ENCODE data around the gene AFF1.
"Not testable (repeated sequence)": the region's sequence is repeated elsewhere in the genome, so short reads cannot be mapped to it uniquely, and the experiment has no call there.

The AFF1 gene

GRCh38 chr4:86978709-86979108 is 43.9 kb downstream of the AFF1 start:
- no peak for DNase-seq

DNA sequence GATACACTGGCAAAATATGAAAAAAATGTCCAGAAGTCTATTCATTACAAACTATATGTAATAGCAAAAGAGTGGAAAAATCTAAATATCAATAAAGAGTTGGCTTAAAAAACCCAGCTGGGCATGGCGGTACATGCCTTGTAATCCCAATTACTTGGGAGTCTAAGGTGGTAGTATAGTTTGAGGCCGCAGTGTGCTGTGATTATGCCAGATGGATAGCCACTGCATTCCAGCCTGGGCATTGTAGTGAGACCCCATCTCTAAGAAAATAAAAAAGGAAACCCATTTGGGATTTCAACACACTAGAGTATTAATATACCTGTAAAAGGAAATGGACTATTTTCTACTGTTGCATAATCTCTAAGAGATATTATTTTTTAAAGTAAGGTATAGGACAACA is 45.4 kb downstream of the AFF1 start:
- DNase-seq: no peak

DNA sequence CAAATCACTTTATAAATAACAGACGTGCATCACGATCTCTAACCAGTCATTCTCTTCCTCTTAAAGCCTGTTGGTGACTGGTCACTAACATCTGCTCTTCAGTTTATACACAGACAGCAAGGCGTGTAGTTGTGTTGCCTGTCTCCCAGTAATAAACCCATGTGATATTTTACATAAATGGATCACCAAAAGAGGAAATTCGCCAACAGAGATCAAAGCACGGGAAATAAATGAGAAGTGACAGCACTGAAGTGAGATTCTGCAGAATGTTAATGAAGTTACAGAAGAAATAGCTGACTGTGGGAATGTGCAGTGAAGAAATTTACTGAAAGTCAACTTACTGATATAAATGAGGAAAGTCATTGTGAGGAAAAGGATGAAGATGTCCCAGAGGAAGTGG is 47.0 kb downstream of the AFF1 start:
- DNase-seq: no peak

GRCh38 chr4:86985852-86986251 is 51.0 kb downstream of the AFF1 start:
- not testable (repeated sequence) for DNase-seq

DNA sequence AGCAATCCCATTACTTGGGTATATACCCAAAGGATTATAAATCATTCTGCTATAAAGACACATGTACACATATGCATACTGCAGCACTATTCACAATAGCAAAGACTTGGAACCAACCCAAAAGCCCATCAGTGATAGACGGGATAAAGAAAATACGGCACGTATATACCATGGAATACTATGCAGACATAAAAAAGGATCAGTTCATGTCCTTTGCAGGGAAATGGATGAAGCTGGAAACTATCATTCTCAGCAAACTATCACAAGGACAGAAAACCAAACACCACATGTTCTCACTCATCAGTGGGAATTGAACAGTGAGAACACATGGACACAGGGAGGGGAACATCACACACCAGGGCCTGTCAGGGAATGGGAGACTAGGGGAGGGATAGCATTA is 54.8 kb downstream of the AFF1 start:
- DNase-seq: not testable (repeated sequence)

DNA sequence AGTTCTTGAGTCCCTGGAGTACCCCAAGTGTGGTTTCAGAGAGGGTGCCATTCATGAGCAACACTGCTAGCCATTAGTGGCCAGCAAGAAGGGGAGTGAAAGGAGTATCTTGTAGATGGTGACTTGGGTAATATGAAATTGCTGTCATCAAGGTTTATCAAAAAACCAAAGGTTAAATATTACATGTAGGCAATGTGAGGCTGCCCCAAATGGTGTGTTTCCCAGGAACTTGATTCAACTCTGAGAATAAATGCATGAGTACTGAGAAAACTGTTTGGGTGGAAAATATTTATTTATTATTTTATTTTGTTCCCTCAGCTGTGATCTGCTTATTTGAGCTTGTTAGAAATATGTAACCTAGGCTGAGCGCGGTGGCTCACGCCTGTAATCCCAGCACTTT is 55.7 kb downstream of the AFF1 start:
- DNase-seq: no peak

- DNase-seq: no peak
Observed at GRCh38 chr4:86991994-86992393, 57.2 kb downstream of the AFF1 start.

- DNase-seq: no peak
Observed at GRCh38 chr4:86993909-86994681, 59.3 kb downstream of the AFF1 start.

DNA sequence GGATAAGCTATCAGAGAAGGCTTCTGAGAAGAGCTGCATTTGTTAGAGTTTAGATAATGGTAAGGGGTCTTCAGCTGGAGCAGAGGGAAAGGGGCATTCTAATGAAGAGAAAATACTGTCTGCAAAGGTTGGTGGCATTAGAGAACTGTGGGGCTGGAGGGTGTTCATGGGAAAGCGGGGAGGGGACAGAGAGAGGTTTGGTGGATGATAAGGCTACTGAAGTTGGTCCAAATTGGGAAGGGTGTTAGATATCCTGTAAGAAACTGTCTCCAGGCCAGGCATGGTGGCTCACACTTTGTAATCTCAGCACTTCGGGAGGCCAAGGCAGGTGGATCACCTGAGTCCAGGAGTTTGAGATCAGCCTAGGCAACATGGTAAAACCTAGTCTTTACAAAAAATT is 59.9 kb downstream of the AFF1 start:
- no peak for DNase-seq

DNA sequence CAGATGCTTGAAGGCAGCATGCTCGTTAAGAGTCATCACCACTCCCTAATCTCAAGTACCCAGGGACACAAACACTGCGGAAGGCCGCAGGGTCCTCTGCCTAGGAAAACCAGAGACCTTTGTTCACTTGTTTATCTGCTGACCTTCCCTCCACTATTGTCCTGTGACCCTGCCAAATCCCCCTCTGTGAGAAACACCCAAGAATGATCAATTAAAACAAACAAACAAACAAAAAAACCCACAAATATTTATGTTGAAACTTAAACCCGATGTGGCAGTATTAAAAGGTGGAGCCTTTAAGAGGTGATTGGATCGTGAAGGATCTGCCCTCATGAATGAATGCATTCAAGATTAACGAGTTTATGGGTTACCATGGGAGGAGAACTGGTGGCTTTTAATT is 61.7 kb downstream of the AFF1 start:
- DNase-seq: not testable (repeated sequence)

GRCh38 chr4:86999136-86999643 is 64.4 kb downstream of the AFF1 start:
- no peak for DNase-seq

- DNase-seq: no peak
Observed at GRCh38 chr4:87002682-87003043, 67.9 kb downstream of the AFF1 start.

DNA sequence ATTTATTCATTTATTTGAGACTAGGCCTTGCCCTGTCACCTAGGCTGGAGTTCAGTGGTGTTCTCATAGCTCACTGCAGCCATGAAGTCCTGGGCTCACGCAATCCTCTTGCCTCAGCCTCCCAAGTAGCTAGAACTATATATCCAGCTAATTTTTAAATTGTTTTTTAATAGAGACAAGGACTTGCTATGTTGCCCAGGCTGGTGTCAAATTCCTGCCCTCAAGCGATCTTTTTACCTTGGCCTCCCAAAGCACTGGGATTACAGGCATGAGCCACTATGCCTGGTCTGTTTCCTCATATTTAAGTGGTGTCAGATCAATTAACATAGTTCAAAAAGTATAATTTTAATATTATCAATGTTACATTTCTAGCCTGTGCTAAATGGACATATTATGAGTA is 68.5 kb downstream of the AFF1 start:
- DNase-seq: no peak

DNA sequence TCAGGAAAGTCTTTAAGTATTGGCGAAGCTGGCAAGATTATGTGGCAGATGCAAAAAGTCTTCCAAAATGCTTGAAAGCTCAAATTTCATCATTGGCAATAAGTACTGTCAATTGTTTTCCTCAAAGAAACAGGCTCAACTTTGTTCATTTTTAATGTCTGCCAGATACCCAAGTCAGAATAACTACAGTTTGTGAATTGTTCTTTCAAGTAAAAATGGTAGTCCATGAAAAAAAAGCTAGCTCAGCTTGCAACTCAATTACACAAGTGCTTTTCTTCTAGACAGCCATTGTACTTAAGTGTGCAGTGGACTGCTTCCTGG is 70.5 kb downstream of the AFF1 start:
- no peak for DNase-seq

DNA sequence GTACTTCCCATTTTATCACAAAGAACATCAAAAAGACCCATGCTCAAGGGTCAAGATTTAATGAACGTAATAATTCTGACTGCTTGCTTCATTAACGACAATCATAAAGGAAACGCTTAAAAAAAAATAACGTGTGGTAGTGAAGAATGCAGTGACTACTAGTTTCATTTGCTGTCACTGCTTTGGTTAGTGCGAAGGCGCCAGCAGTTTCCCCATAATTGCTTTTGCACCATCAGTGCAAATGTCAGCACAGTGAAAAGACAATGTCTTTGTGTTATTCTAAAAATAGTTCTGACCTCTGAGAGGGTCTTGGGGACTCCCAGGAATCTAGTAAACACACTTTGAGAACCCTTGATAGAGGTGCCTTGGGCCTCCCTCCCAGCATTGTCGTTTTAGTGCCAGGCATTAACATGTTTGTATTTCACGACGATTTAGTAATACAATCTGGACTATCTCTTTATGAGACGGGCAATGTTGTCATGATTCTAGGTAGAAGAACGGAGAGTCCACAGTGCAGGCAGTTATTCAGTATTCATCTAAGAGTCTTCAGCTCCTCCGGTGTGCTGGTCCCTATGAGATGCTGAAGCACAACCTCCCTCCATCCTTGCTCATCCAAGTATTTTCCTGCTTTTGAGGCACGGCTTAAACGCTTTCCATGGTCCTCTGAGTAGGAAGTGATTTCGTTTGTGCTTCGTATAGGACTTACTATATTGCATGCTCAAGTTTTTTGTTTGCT is 71.0 kb downstream of the AFF1 start:
- no peak for DNase-seq

DNA sequence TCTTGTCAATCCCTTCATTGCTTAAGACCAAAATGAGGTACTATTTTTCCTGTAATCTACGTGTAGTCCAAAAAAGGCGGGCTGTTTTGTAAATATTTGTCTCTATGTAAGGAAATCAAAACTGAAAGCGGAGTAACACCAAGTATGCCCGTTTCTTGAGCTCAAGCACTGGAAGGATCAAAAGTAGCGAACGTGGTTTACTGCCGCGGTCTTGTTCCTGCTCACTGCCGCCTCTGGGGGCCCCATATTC is 71.5 kb downstream of the AFF1 start:
- DNase-seq: no peak

- DNase-seq: peak; percentile 79
Observed at GRCh38 chr4:87006676-87007527, 72.1 kb downstream of the AFF1 start.

GRCh38 chr4:87007528-87008446 is 73.0 kb downstream of the AFF1 start:
- DNase-seq: no peak

DNA sequence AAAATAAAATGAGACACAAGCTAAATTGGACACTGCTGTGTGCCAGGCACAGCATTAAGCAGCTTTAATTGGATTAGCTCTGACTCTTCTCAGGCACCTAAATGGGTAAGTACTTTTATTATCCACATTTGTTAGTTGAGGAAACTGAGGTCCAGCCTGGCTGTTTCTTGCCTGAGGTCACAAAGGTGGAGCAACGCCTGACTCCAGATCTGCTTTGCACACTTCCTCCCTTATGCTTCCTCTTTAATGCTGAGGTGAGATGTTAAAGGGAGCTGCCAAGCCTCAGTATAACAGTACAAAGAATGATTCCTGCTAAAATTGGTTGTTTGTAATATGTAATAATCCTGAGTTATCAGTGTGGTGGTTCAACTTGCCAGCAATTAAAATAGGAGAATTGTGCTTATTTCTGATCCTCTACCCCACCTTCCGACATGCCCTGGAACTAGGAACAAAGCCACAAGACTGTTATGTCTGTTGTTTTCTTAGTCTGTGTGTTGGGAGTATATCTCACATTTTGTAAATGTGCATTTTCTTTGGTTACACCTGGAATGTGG is 74.4 kb downstream of the AFF1 start:
- DNase-seq: no peak

- DNase-seq: no peak
Observed at GRCh38 chr4:87010192-87010591, 75.4 kb downstream of the AFF1 start.

DNA sequence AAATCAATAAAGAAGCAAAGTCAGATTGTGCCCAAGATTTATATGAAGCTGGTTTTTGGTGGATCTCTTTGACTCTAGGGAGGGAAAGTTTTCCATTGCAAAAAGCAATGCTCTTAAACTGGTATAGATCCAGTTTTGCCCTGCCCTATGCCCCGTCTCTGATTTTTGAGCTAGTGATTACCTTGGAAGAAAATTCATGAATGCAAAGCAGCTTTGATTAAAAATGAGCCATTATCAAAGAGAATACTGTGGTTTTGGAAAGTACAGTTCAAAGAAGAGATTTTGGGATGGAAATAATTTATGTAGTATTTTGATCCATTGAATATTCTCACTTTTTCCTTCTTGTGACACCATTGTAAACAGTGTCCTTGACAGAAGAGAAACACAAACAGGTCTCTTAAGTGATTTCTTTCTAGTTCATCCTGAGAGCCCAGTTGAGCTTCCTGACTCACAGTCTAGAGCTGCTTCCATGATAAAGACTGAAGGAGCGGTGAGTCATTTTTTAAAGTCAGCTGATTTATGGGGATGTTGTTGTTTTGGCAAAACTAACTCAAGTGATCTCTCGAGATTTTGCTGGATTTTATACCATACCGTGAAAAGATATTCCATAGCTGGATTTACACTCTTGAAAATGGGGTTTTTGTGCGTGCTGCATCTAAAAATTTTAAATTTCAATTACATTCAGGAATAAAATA is 76.7 kb downstream of the AFF1 start:
- no peak for DNase-seq

Measured in NCI-H774 (cell line).